Muscle of leg (tissue), 11 donors: ENCODE data around the gene TTLL1. TPM values are rescaled to one million over a fixed set of nuclear protein-coding genes. Genes with fewer than 3 reads are reported as not detected.
"Not testable (repeated sequence)": the region's sequence is repeated elsewhere in the genome, so short reads cannot be mapped to it uniquely, and the experiment has no call there.

Experiments used
- DNase-seq: peaks from one replicate; pipeline ENCODE4 v3.0.0; 2013
- H3K27ac ChIP-seq: one replicate; pipeline ENCODE4 v1.5.1; 2013; ENCODE audit warnings: mild to moderate bottlenecking, low read length, control low read depth
- H3K27me3 ChIP-seq: one replicate; pipeline ENCODE4 v1.6.1; 2013; ENCODE audit warnings: low read length; ENCODE audit not compliant: control insufficient read depth, insufficient read depth
- H3K36me3 ChIP-seq: one replicate; pipeline ENCODE4 v1.6.1; 2013; ENCODE audit warnings: low read length; ENCODE audit not compliant: control insufficient read depth, insufficient read depth
- H3K4me1 ChIP-seq: one replicate; pipeline ENCODE4 v1.6.1; 2013; ENCODE audit warnings: low read length; ENCODE audit not compliant: control insufficient read depth, insufficient read depth
- H3K4me3 ChIP-seq: one replicate; pipeline ENCODE4 v1.5.1; 2013; ENCODE audit warnings: low read length, control low read depth
- H3K9me3 ChIP-seq: replicated peaks from 2 replicates; pipeline ENCODE4 v1.6.1; 2013; ENCODE audit warnings: low read depth, low read length; ENCODE audit not compliant: control insufficient read depth
- WGBS: methylation state at CpG from one replicate; pipeline ENCODE4 v1.1.5; 2013; ENCODE audit warnings: missing lambda C conversion rate; ENCODE audit not compliant: insufficient coverage; 5-methylcytosine and 5-hydroxymethylcytosine counted together
- polyA plus RNA-seq, 8 donors: library from polyadenylated mRNA; unstranded; fragments of 120-200 nt; gene quantifications; one replicate each; pipeline versions ENCODE4 v1.2.1 to v1.2.3, GENCODE V29; 2013; ENCODE audit warnings: inconsistent platforms in 1 of 8, low replicate concordance in 1 of 8; ENCODE audit not compliant: insufficient read length in 8 of 8, insufficient read depth in 1 of 8
- total RNA-seq: library from RNA; stranded (reverse); fragments of 120-200 nt; gene quantifications from one replicate; pipeline ENCODE4 v1.2.4, GENCODE V29; 2013

The TTLL1 gene
- total and polyA plus RNA-seq, 9 donors, result 9.1 to 11.4 (median 10.4) TPM

- H3K27ac ChIP-seq, result no peak overlapping the region
- H3K4me1 ChIP-seq, result peaks cover 17% of the 10 kb centered on the region
- peak overlapping the region; percentile 27 for H3K4me3 ChIP-seq
- peaks cover 73% of the 10 kb centered on the region for H3K27me3 ChIP-seq
- WGBS, result 1% methylated on average over 84 of the region's 86 CpGs
- H3K9me3 ChIP-seq, result no peaks in the 10 kb centered on the region
- no peaks in the 10 kb centered on the region for H3K36me3 ChIP-seq
- DNase-seq, result no peak
Measured at GRCh38 chr22:43110927-43111623, 21.9 kb upstream of the TTLL1 start.

GRCh38 chr22:43110444-43110926 is 21.3 kb upstream of the TTLL1 start, which contains the start of gene BIK:
Gene BIK, plus strand, starts transcription at chr22:43110750. Its CDS starts 13,273 bp downstream, at chr22:43124023.
- DNase-seq, result peak; percentile 45
- Histone ChIP-seq H3K9me3 (no peaks in the 10 kb centered on the region), H3K27ac (no peak within 1 kb of the TSS), H3K4me1 (peaks cover 17% of the 10 kb centered on the region), H3K27me3 (peaks cover 73% of the 10 kb centered on the region), H3K36me3 (no peaks in the 10 kb centered on the region), H3K4me3 (peak within 1 kb of the TSS; percentile 27)
- 0% methylated on average over 49 of the region's 49 CpGs for WGBS

GRCh38 chr22:43109921-43110443 is 20.8 kb upstream of the TTLL1 start:
- DNase-seq, result no peak
- peak overlapping the region; percentile 19 for H3K4me3 ChIP-seq
- H3K4me1 ChIP-seq, result peaks cover 17% of the 10 kb centered on the region
- no peak overlapping the region for H3K27ac ChIP-seq
- no peaks in the 10 kb centered on the region for H3K9me3 ChIP-seq
- no peaks in the 10 kb centered on the region for H3K36me3 ChIP-seq
- peaks cover 73% of the 10 kb centered on the region for H3K27me3 ChIP-seq
- WGBS, result 0% methylated on average over 12 of the region's 32 CpGs

- Histone ChIP-seq H3K9me3 (no peaks in the 10 kb centered on the region), H3K36me3 (no peaks in the 10 kb centered on the region), H3K4me1 (peaks cover 17% of the 10 kb centered on the region), H3K4me3 (no peak overlapping the region), H3K27ac (no peak overlapping the region), H3K27me3 (peaks cover 68% of the 10 kb centered on the region)
- no peak for DNase-seq
- WGBS, result no CpG with 5 or more reads among the region's 5 CpGs
Measured at GRCh38 chr22:43109511-43109910, 20.3 kb upstream of the TTLL1 start.

- DNase-seq, result no peak
- no peak overlapping the region for H3K4me3 ChIP-seq
- H3K27ac ChIP-seq, result no peak overlapping the region
- H3K27me3 ChIP-seq, result peaks cover 38% of the 10 kb centered on the region
- WGBS, result 77% methylated on average over 8 of the region's 8 CpGs
- no peaks in the 10 kb centered on the region for H3K36me3 ChIP-seq
- peaks cover 11% of the 10 kb centered on the region for H3K4me1 ChIP-seq
- H3K9me3 ChIP-seq, result no peaks in the 10 kb centered on the region
Measured at GRCh38 chr22:43106302-43106701, 17.1 kb upstream of the TTLL1 start.

- H3K36me3 ChIP-seq, H3K4me3 ChIP-seq, H3K4me1 ChIP-seq, H3K9me3 ChIP-seq, DNase-seq, H3K27ac ChIP-seq: not testable (repeated sequence)
- peaks cover 25% of the 10 kb centered on the region for H3K27me3 ChIP-seq
- WGBS, result 100% methylated on average over 1 of the region's 3 CpGs
Measured at GRCh38 chr22:43104950-43105349, 15.8 kb upstream of the TTLL1 start.

GRCh38 chr22:43104056-43104625 is 14.9 kb upstream of the TTLL1 start:
- 68% methylated on average over 7 of the region's 15 CpGs for WGBS
- not testable (repeated sequence) for DNase-seq, H3K9me3 ChIP-seq, H3K27ac ChIP-seq, H3K4me1 ChIP-seq, H3K36me3 ChIP-seq, H3K4me3 ChIP-seq
- peaks cover 17% of the 10 kb centered on the region for H3K27me3 ChIP-seq

- no peak for DNase-seq
- peaks cover 5% of the 10 kb centered on the region for H3K9me3 ChIP-seq
- 52% methylated on average over 7 of the region's 7 CpGs for WGBS
- no peaks in the 10 kb centered on the region for H3K4me1 ChIP-seq
- H3K4me3 ChIP-seq, result no peak overlapping the region
- peaks cover 2% of the 10 kb centered on the region for H3K27me3 ChIP-seq
- no peak overlapping the region for H3K27ac ChIP-seq
- H3K36me3 ChIP-seq, result no peaks in the 10 kb centered on the region
Measured at GRCh38 chr22:43101306-43101705, 12.1 kb upstream of the TTLL1 start.

- no peak overlapping the region for H3K27ac ChIP-seq
- H3K4me1 ChIP-seq, result no peaks in the 10 kb centered on the region
- H3K36me3 ChIP-seq, result no peaks in the 10 kb centered on the region
- H3K4me3 ChIP-seq, result no peak overlapping the region
- no peak for DNase-seq
- peaks cover under 1% of the 10 kb centered on the region for H3K27me3 ChIP-seq
- peaks cover 5% of the 10 kb centered on the region for H3K9me3 ChIP-seq
- WGBS, result 74% methylated on average over 3 of the region's 5 CpGs
Measured at GRCh38 chr22:43100225-43100624, 11.0 kb upstream of the TTLL1 start.

GRCh38 chr22:43099095-43099494 is 9.9 kb upstream of the TTLL1 start:
- peaks cover 3% of the 10 kb centered on the region for H3K4me1 ChIP-seq
- H3K27me3 ChIP-seq, result no peaks in the 10 kb centered on the region
- no peak overlapping the region for H3K4me3 ChIP-seq
- peaks cover 5% of the 10 kb centered on the region for H3K9me3 ChIP-seq
- no peak overlapping the region for H3K27ac ChIP-seq
- no peaks in the 10 kb centered on the region for H3K36me3 ChIP-seq
- no peak for DNase-seq
- WGBS, result 45% methylated on average over 2 of the region's 4 CpGs
